IMR-90 (cell line): Measurements from ENCODE around the gene BRAT1. TPM values are rescaled to one million over a fixed set of nuclear protein-coding genes. Genes with fewer than 3 reads are reported as not detected.

ENCODE experiments used
- ATAC-seq: fragments of 200-7000 bp; cut with Tn5 transposase; 2 replicates; pipeline ENCODE4 v1.9.1; 2020; ENCODE audit warnings: low read depth, mild to moderate bottlenecking, moderate library complexity
- BruUV-seq: library from RNA; stranded (reverse); fragments of 400-500 nt; replicated peaks from 2 replicates; lab custom pipeline; 2021; lab: Mats Ljungman, UMichigan
- CTCF ChIA-PET: fragments of 300-600 bp; formaldehyde crosslinking; extraction: SDS; loops from one replicate; lab custom pipeline; 2021; ENCODE audit warnings: antibody characterized with exemption; lab: Yijun Ruan, JAX
- POLR2A ChIA-PET: fragments of 300-600 bp; sonication (Branson Sonifier 250); formaldehyde crosslinking; loops from one replicate; lab custom pipeline; 2022; ENCODE audit warnings: antibody characterized with exemption; ENCODE audit not compliant: unreplicated experiment; lab: Charles Lee
- DNase-seq: peaks from one replicate; pipeline ENCODE4 v3.0.0; 2013
- H2AFZ ChIP-seq: replicated peaks from 2 replicates; pipeline ENCODE3; 2013; ENCODE audit warnings: low read length, mild to moderate bottlenecking; ENCODE audit not compliant: poor library complexity
- H2AK5ac ChIP-seq: 2 replicates; pipeline ENCODE4 v1.6.1; 2013; ENCODE audit warnings: low read depth, low read length, inconsistent platforms
- H2AK9ac ChIP-seq: replicated peaks from 2 replicates; pipeline ENCODE3; 2013; ENCODE audit warnings: mild to moderate bottlenecking, low read depth, low read length, moderate library complexity; ENCODE audit not compliant: poor library complexity
- H2BK120ac ChIP-seq: 2 replicates; pipeline ENCODE4 v1.6.1; 2013; ENCODE audit warnings: low read depth, low read length, inconsistent platforms
- H2BK15ac ChIP-seq: 3 replicates; pipeline ENCODE4 v1.6.1; 2013; ENCODE audit warnings: low read depth, low read length, inconsistent platforms
- H2BK20ac ChIP-seq: 2 replicates; pipeline ENCODE4 v1.6.1; 2013; ENCODE audit warnings: low read depth, mild to moderate bottlenecking, inconsistent platforms, low read length, moderate library complexity
- H2BK5ac ChIP-seq: 2 replicates; pipeline ENCODE4 v1.6.1; 2013; ENCODE audit warnings: mild to moderate bottlenecking, low read depth, low read length, inconsistent platforms; ENCODE audit not compliant: poor library complexity, severe bottlenecking
- H3K14ac ChIP-seq: replicated peaks from 2 replicates; pipeline ENCODE4 v1.6.1; 2013; ENCODE audit warnings: low read depth, low read length, inconsistent platforms
- H3K18ac ChIP-seq: 2 replicates; pipeline ENCODE4 v1.6.1; 2013; ENCODE audit warnings: low read depth, low read length, control low read depth
- H3K23ac ChIP-seq: 2 replicates; pipeline ENCODE4 v1.6.1; 2013; ENCODE audit warnings: low read depth, low read length, inconsistent platforms
- H3K27ac ChIP-seq: 2 replicates; pipeline ENCODE4 v1.5.1; 2013; ENCODE audit warnings: mild to moderate bottlenecking, control low read depth, low read length; ENCODE audit not compliant: insufficient read depth
- H3K27me3 ChIP-seq: 2 replicates; pipeline ENCODE4 v1.6.1; 2013; ENCODE audit warnings: low read length; ENCODE audit not compliant: control insufficient read depth, insufficient read depth
- H3K36me3 ChIP-seq: 2 replicates; pipeline ENCODE4 v1.6.1; 2013; ENCODE audit warnings: low read length, mixed read lengths; ENCODE audit not compliant: control insufficient read depth, insufficient read depth
- H3K4ac ChIP-seq: 2 replicates; pipeline ENCODE4 v1.6.1; 2013; ENCODE audit warnings: low read depth, low read length, inconsistent platforms
- H3K4me1 ChIP-seq: 2 replicates; pipeline ENCODE4 v1.6.1; 2013; ENCODE audit warnings: low read length, mixed read lengths; ENCODE audit not compliant: control insufficient read depth, insufficient read depth
- H3K4me2 ChIP-seq: 2 replicates; pipeline ENCODE4 v1.6.1; 2013; ENCODE audit warnings: low read depth, mild to moderate bottlenecking, control low read depth, low read length, moderate library complexity
- H3K4me3 ChIP-seq: 2 replicates; pipeline ENCODE4 v1.5.1; 2013; ENCODE audit warnings: low read depth, mild to moderate bottlenecking, control low read depth, low read length, moderate library complexity; ENCODE audit not compliant: insufficient read depth
- H3K56ac ChIP-seq: 2 replicates; pipeline ENCODE4 v1.6.1; 2013; ENCODE audit warnings: low read length, inconsistent platforms; ENCODE audit not compliant: insufficient read depth; ENCODE audit errors: extremely low read depth
- H3K79me1 ChIP-seq, 2 experiments: 2 replicates each; pipeline ENCODE4 v1.6.1; 2013; ENCODE audit warnings: low read length in 2 of 2, inconsistent platforms in 1 of 2, low read depth in 1 of 2
- H3K9ac ChIP-seq: 2 replicates; pipeline ENCODE4 v1.6.1; 2013; ENCODE audit warnings: low read depth, low read length, control low read depth
- H3K9me1 ChIP-seq: 2 replicates; pipeline ENCODE4 v1.6.1; 2013; ENCODE audit warnings: low read length, inconsistent platforms; ENCODE audit not compliant: insufficient read depth
- H3K9me3 ChIP-seq: 2 replicates; pipeline ENCODE4 v1.6.1; 2013; ENCODE audit warnings: low read length; ENCODE audit not compliant: control insufficient read depth, insufficient read depth
- H4K20me1 ChIP-seq: 2 replicates; pipeline ENCODE4 v1.6.1; 2013; ENCODE audit warnings: low read length, inconsistent platforms; ENCODE audit not compliant: insufficient read depth
- H4K5ac ChIP-seq: 2 replicates; pipeline ENCODE4 v1.6.1; 2013; ENCODE audit warnings: mild to moderate bottlenecking, low read depth, low read length, control low read depth
- H4K8ac ChIP-seq, 2 experiments: 2 replicates each; pipeline ENCODE4 v1.6.1; 2013; ENCODE audit warnings: low read depth in 2 of 2, low read length in 2 of 2, control low read depth in 1 of 2, inconsistent platforms in 1 of 2
- H4K91ac ChIP-seq: 2 replicates; pipeline ENCODE4 v1.6.1; 2013; ENCODE audit warnings: low read depth, low read length, inconsistent platforms; ENCODE audit not compliant: insufficient read depth
- BHLHE40 ChIP-seq: fragments of 150-350 bp; IDR thresholded peaks from 2 replicates; pipeline ENCODE4 v1.6.1; 2016; ENCODE audit warnings: mild to moderate bottlenecking, low read depth, low read length
- CEBPB ChIP-seq: IDR thresholded peaks from 2 replicates; pipeline ENCODE4 v1.6.1; 2012; ENCODE audit warnings: low read depth, low read length, improper control_type of control experiment
- CHD1 ChIP-seq: IDR thresholded peaks from 2 replicates; pipeline ENCODE4 v1.6.1; 2012; ENCODE audit warnings: low read depth, low read length, improper control_type of control experiment
- CTCF ChIP-seq: conservative IDR thresholded peaks from 2 replicates; pipeline ENCODE4 v1.5.1; 2012; ENCODE audit warnings: mild to moderate bottlenecking, low read depth, low read length, improper control_type of control experiment
- ELK1 ChIP-seq: fragments of 150-350 bp; IDR thresholded peaks from 2 replicates; pipeline ENCODE4 v1.6.1; 2016; ENCODE audit warnings: low read depth, mild to moderate bottlenecking, low read length, moderate library complexity, borderline replicate concordance
- FOS ChIP-seq: fragments of 150-350 bp; IDR thresholded peaks from 2 replicates; pipeline ENCODE4 v1.6.1; 2016; ENCODE audit warnings: low read depth, low read length
- MAFK ChIP-seq: IDR thresholded peaks from 2 replicates; pipeline ENCODE4 v1.6.1; 2012; ENCODE audit warnings: low read depth, low read length, improper control_type of control experiment
- MAZ ChIP-seq: IDR thresholded peaks from 2 replicates; pipeline ENCODE4 v1.6.1; 2012; ENCODE audit warnings: low read depth, mild to moderate bottlenecking, low read length, improper control_type of control experiment, moderate library complexity, borderline replicate concordance
- MXI1 ChIP-seq: IDR thresholded peaks from 2 replicates; pipeline ENCODE4 v1.6.1; 2012; ENCODE audit warnings: low read depth, mild to moderate bottlenecking, low read length, moderate library complexity, borderline replicate concordance
- NFE2L2 ChIP-seq: fragments of 150-350 bp; IDR thresholded peaks from 2 replicates; pipeline ENCODE4 v1.6.1; 2016; ENCODE audit warnings: low read depth, mild to moderate bottlenecking, low read length
- POLR2A ChIP-seq: IDR thresholded peaks from 2 replicates; pipeline ENCODE4 v1.6.1; 2012; ENCODE audit warnings: mild to moderate bottlenecking, low read depth, low read length
- RAD21 ChIP-seq: IDR thresholded peaks from 2 replicates; pipeline ENCODE4 v1.6.1; 2012; ENCODE audit warnings: low read length, improper control_type of control experiment
- RCOR1 ChIP-seq: IDR thresholded peaks from 2 replicates; pipeline ENCODE4 v1.6.1; 2012; ENCODE audit warnings: mild to moderate bottlenecking, low read length, improper control_type of control experiment; ENCODE audit not compliant: insufficient replicate concordance
- RFX5 ChIP-seq: IDR thresholded peaks from 2 replicates; pipeline ENCODE4 v1.8.0; 2012; ENCODE audit warnings: low read depth, mild to moderate bottlenecking, low read length, moderate library complexity
- SMC3 ChIP-seq: fragments of 150-350 bp; IDR thresholded peaks from 2 replicates; pipeline ENCODE4 v1.6.1; 2016; ENCODE audit warnings: low read depth, mild to moderate bottlenecking, antibody characterized with exemption, low read length, moderate library complexity
- WGBS, 2 experiments: methylation state at CpG; one replicate each; pipeline versions ENCODE4 v1.1.5 to v1.1.7; 2013; ENCODE audit warnings: missing lambda C conversion rate in 2 of 2; ENCODE audit not compliant: insufficient read length in 1 of 2; ENCODE audit errors: extremely low coverage in 2 of 2; 5-methylcytosine and 5-hydroxymethylcytosine counted together
- dilution Hi-C: fragments of 300-500 bp; cut with HindIII; formaldehyde crosslinking; loops from one replicate; pipeline ENCODE4 v1.14.3; 2018; ENCODE audit warnings: low sequenced_read_pairs; ENCODE audit not compliant: unreplicated experiment
- in situ Hi-C: fragments of 300-500 bp; cut with MboI; formaldehyde crosslinking; loops from 3 replicates; pipeline ENCODE4 v1.14.3; 2019; ENCODE audit warnings: low sequenced_read_pairs, inconsistent platforms, mixed read lengths
- intact Hi-C: fragments of 100-400 bp; cut with micrococcal nuclease; formaldehyde crosslinking; loops from 2 replicates; pipeline ENCODE4 v1.10.0; 2022
- polyA plus RNA-seq, 3 experiments: library from polyadenylated mRNA; depleted of rRNA; stranded (reverse); fragments of >200 nt; gene quantifications; 2 replicates each; pipeline ENCODE4 v1.2.3, GENCODE V29; 2012; ENCODE audit warnings: low replicate concordance in 1 of 3
- total RNA-seq: library from RNA; depleted of rRNA; stranded (reverse); fragments of >200 nt; gene quantifications from 2 replicates; pipeline ENCODE4 v1.2.3, GENCODE V29; 2012
- TF ChIP-seq, protein P1 (sequence below): fragments of 150-350 bp; IDR thresholded peaks from 2 replicates; pipeline ENCODE4 v1.6.1; 2017; ENCODE audit warnings: mild to moderate bottlenecking, antibody characterized with exemption, low read length, low read depth

The BRAT1 gene
- total and polyA plus RNA-seq, 2 of the 4 experiments (the other 2 are of a cell fraction): 6.8 to 21.9 TPM

GRCh38 chr7:2502647-2502966, 52.7 kb downstream of the BRAT1 start:
- in situ Hi-C loops (no loop called here), intact Hi-C loops (no loop called here), dilution Hi-C loops (no loop called here)
- no peak overlapping the region for H2BK5ac ChIP-seq
- ATAC-seq: no peak
- H3K27ac ChIP-seq: no peak overlapping the region
- ChIA-PET CTCF (no interaction called here), POLR2A (no interaction called here)
- no peaks in the 10 kb centered on the region for H3K79me1 ChIP-seq
- no peaks in the 10 kb centered on the region for H3K9me3 ChIP-seq
- no peak overlapping the region for H2BK20ac ChIP-seq
- TF ChIP-seq FOS (no peak), ELK1 (no peak), RAD21 (no peak), CEBPB (no peak), CHD1 (no peak), BHLHE40 (no peak), MAFK (no peak), NFE2L2 (no peak), POLR2A (no peak), RFX5 (no peak), SMC3 (no peak), CTCF (no peak), MAZ (no peak), MXI1 (no peak), RCOR1 (no peak)
- TF ChIP-seq, protein P1, sequence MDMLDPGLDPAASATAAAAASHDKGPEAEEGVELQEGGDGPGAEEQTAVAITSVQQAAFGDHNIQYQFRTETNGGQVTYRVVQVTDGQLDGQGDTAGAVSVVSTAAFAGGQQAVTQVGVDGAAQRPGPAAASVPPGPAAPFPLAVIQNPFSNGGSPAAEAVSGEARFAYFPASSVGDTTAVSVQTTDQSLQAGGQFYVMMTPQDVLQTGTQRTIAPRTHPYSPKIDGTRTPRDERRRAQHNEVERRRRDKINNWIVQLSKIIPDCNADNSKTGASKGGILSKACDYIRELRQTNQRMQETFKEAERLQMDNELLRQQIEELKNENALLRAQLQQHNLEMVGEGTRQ: no peak
- H3K18ac ChIP-seq: no peak overlapping the region
- H2BK15ac ChIP-seq: no peak overlapping the region
- WGBS, 2 experiments: 40% methylated on average over 1 of the region's 13 CpGs; no CpG with 5 or more reads in 1 of the 2 experiments
- H3K4me1 ChIP-seq: peaks cover 3% of the 10 kb centered on the region; the same call in 1 of the 2 replicates
- H3K4ac ChIP-seq: no peak overlapping the region
- peaks cover 5% of the 10 kb centered on the region; the same call in 1 of the 2 replicates for H3K27me3 ChIP-seq
- no peak overlapping the region for H4K91ac ChIP-seq
- no peaks in the 10 kb centered on the region for H4K20me1 ChIP-seq
- no peak overlapping the region for H3K4me2 ChIP-seq
- H3K14ac ChIP-seq: no peak overlapping the region
- no peak overlapping the region for H3K4me3 ChIP-seq
- H4K5ac ChIP-seq: no peak overlapping the region
- H3K9me1 ChIP-seq: no peaks in the 10 kb centered on the region
- no peaks in the 10 kb centered on the region for H3K36me3 ChIP-seq
- H2AK5ac ChIP-seq: no peak overlapping the region
- H2AK9ac ChIP-seq: no peak overlapping the region
- H4K8ac ChIP-seq: no peak overlapping the region
- H3K9ac ChIP-seq: no peak overlapping the region
- no peak overlapping the region for H3K23ac ChIP-seq
- no TSS peak for BruUV-seq
- no peak overlapping the region for H3K56ac ChIP-seq
- DNase-seq: no peak
- no peak overlapping the region for H2BK120ac ChIP-seq
- no peak overlapping the region for H2AFZ ChIP-seq
